Thyroid gland (tissue), 4 donors: ENCODE results near the gene SVIL. TPM values are rescaled to one million over a fixed set of nuclear protein-coding genes. Genes with fewer than 3 reads are reported as not detected.

Experiments
- DNase-seq, 2 donors: peaks; one replicate each; pipeline ENCODE4 v3.0.0-alpha.2; 2019
- H3K27ac ChIP-seq, 3 donors: fragments of 200-600 bp; sonication (generic); 1 replicate in 2 of 3; 2 replicates in 1 of 3; pipeline ENCODE4 v1.5.1; 2016 to 2019; ENCODE audit warnings: mild to moderate bottlenecking in 1 of 3, moderate library complexity in 1 of 3
- H3K27me3 ChIP-seq: fragments of 200-600 bp; sonication (generic); one replicate; pipeline ENCODE4 v1.5.1; 2019
- H3K36me3 ChIP-seq, 2 donors: fragments of 200-600 bp; sonication (generic); one replicate each; pipeline ENCODE4 v1.5.1; 2016 to 2019
- H3K4me1 ChIP-seq, 2 donors: fragments of 200-600 bp; sonication (generic); one replicate each; pipeline ENCODE4 v1.5.1; 2017 to 2019
- H3K4me3 ChIP-seq, 3 donors: fragments of 200-600 bp; sonication (generic); replicated peaks in 1 of 3; 1 replicate in 2 of 3; 2 replicates in 1 of 3; pipeline ENCODE4 v1.5.1; 2016; ENCODE audit warnings: mild to moderate bottlenecking in 1 of 3
- H3K9me3 ChIP-seq: fragments of 200-600 bp; sonication (generic); one replicate; pipeline ENCODE4 v1.5.1; 2017
- POLR2A ChIP-seq, 2 donors: fragments of 450-650 bp; IDR thresholded peaks; one replicate each; pipeline ENCODE4 v1.6.1; 2017; ENCODE audit warnings: antibody characterized with exemption in 2 of 2, mild to moderate bottlenecking in 2 of 2, moderate library complexity in 1 of 2
- WGBS, 2 donors: methylation state at CpG; one replicate each; pipeline ENCODE4 v1.1.5; 2017; 5-methylcytosine and 5-hydroxymethylcytosine counted together
- intact Hi-C: fragments of 100-400 bp; cut with DNase I; formaldehyde crosslinking; loops from one replicate; pipeline ENCODE4 v1.15.1; 2023
- total RNA-seq, 4 donors: library from RNA; depleted of rRNA; stranded (reverse); fragments of >200 nt; gene quantifications; one replicate each; pipeline ENCODE4 v1.2.3, GENCODE V29; 2016
- TF ChIP-seq, protein P1 (sequence below), 6 experiments: fragments of 200-600 bp in 3 of 6; fragments of 450-650 bp in 3 of 6; sonication (generic) in 3 of 6; IDR thresholded peaks; one replicate each; pipeline ENCODE4 v1.5.1; 2016 to 2019; ENCODE audit warnings: antibody characterized with exemption in 6 of 6, mild to moderate bottlenecking in 2 of 6, inconsistent platforms in 1 of 6, moderate library complexity in 1 of 6

SVIL gene
- total RNA-seq, 4 donors from 2014 or later: 59.9 to 211 (median 134) TPM

GRCh38 chr10:29636178-29636577 lies 1.4 kb upstream of the SVIL start:
- intact Hi-C loops: loop anchor here (10.0 kb wide), 1 partner anchor 99 kb away; no protein-coding TSS in a partner anchor
- Histone ChIP-seq H3K9me3 (no peaks in the 10 kb centered on the region), H3K36me3 (no peaks in the 10 kb centered on the region), H3K27ac (peak overlapping the region; percentile 78 to 91 (median 87)), H3K27me3 (no peaks in the 10 kb centered on the region), H3K4me1 (peaks cover 23 to 27% of the 10 kb centered on the region in 2 donors), H3K4me3 (no peak overlapping the region)
- DNase-seq: no peak
- no peak for TF ChIP-seq POLR2A (IDR thresholded peaks at IDR 0.05)
- TF ChIP-seq, protein P1, sequence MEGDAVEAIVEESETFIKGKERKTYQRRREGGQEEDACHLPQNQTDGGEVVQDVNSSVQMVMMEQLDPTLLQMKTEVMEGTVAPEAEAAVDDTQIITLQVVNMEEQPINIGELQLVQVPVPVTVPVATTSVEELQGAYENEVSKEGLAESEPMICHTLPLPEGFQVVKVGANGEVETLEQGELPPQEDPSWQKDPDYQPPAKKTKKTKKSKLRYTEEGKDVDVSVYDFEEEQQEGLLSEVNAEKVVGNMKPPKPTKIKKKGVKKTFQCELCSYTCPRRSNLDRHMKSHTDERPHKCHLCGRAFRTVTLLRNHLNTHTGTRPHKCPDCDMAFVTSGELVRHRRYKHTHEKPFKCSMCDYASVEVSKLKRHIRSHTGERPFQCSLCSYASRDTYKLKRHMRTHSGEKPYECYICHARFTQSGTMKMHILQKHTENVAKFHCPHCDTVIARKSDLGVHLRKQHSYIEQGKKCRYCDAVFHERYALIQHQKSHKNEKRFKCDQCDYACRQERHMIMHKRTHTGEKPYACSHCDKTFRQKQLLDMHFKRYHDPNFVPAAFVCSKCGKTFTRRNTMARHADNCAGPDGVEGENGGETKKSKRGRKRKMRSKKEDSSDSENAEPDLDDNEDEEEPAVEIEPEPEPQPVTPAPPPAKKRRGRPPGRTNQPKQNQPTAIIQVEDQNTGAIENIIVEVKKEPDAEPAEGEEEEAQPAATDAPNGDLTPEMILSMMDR (IDR thresholded peaks at IDR 0.05): no peak
- 63% methylated on average over 2 of the region's 2 CpGs for WGBS, 2 donors

DNA sequence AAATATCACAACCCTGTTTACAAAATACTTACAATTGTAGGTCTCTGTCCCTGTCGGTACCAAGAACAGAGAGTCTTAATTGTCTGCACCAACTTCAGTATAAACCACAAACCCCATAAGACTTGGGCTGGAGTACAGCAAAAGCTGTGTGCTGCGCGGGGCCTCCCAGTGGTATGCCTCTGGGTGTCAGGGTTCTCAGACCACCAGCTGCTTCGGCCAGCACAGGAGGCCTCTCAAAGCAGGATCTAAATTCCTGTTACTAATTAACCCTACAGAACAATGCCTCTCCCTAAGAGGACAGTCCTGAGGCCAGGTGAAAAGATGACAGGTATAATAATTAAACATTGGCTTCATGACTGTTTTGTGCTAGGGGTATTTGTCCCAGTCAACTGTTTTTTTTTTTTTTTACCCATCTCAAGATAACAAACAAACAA lies 957 bp upstream of the SVIL start:
- H3K9me3 ChIP-seq: no peaks in the 10 kb centered on the region
- intact Hi-C loops: loop anchor here (10.0 kb wide), 1 partner anchor 99 kb away; no protein-coding TSS in a partner anchor
- no peaks in the 10 kb centered on the region for H3K36me3 ChIP-seq
- H3K27me3 ChIP-seq: no peaks in the 10 kb centered on the region
- no peak for DNase-seq
- WGBS, 2 donors: 58 to 63% methylated on average over 4 of the region's 4 CpGs
- peak overlapping the region; percentile 78 to 91 (median 87) for H3K27ac ChIP-seq
- TF ChIP-seq POLR2A (IDR thresholded peaks at IDR 0.05): no peak
- TF ChIP-seq, protein P1 (IDR thresholded peaks at IDR 0.05): no peak
- peaks cover 23 to 28% of the 10 kb centered on the region in 2 donors for H3K4me1 ChIP-seq
- H3K4me3 ChIP-seq: no peak overlapping the region

DNA sequence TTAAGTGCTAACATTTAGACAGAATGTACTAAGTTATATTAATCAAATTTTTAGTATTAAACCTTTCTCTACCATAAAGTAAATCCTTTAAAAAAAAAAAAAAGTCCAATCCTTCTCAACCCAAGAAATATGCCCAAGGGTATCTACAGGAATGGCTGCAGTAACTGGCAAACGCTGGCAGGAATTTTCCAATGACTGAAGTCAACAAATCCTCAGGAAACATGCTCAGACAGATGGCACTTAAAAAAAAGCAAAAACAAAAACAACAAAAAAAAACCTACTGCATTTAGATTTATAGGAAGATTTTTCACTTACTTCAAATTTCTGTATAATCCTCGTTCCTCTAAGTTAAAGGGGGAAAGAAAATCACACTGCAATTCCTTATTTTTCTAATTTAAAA lies 666 bp downstream of the SVIL start:
- Histone ChIP-seq H3K27me3 (no peaks in the 10 kb centered on the region), H3K4me3 (no peak overlapping the region), H3K4me1 (peaks cover 27 to 39% of the 10 kb centered on the region in 2 donors), H3K36me3 (no peaks in the 10 kb centered on the region), H3K9me3 (no peaks in the 10 kb centered on the region), H3K27ac (peak overlapping the region; percentile 78 to 91 (median 87))
- no peak for DNase-seq
- intact Hi-C loops: loop anchor here (10.0 kb wide), 1 partner anchor 101 kb away; no protein-coding TSS in a partner anchor
- TF ChIP-seq, protein P1 (IDR thresholded peaks at IDR 0.05): no peak
- TF ChIP-seq POLR2A (IDR thresholded peaks at IDR 0.05): no peak
- WGBS, 2 donors: 59 to 68% methylated on average over 2 of the region's 2 CpGs

DNA sequence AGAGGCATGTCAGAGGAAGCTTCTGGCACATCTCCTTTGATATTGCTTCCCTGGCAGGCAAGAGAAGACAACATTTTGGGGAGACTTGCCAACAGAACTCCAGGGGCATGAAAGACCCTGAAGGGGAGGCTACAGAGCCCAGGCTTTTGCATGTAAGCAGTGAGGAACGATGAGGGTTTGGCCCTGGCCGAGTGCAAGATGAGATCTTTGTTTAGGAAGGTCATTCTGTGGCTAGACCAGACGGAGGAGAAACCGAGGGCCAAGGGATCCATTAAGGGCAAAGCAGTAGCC lies 3.8 kb downstream of the SVIL start:
- DNase-seq: no peak
- no peak overlapping the region for H3K4me3 ChIP-seq
- H3K36me3 ChIP-seq: no peaks in the 10 kb centered on the region
- no peak overlapping the region for H3K27ac ChIP-seq
- TF ChIP-seq, protein P1 (IDR thresholded peaks at IDR 0.05): no peak
- TF ChIP-seq POLR2A (IDR thresholded peaks at IDR 0.05): no peak
- WGBS, 2 donors: 98 to 100% methylated on average over 4 of the region's 4 CpGs
- H3K9me3 ChIP-seq: no peaks in the 10 kb centered on the region
- intact Hi-C loops: loop anchor here (10.0 kb wide), 1 partner anchor 104 kb away; no protein-coding TSS in a partner anchor
- peaks cover 38 to 42% of the 10 kb centered on the region in 2 donors for H3K4me1 ChIP-seq
- H3K27me3 ChIP-seq: no peaks in the 10 kb centered on the region

DNA sequence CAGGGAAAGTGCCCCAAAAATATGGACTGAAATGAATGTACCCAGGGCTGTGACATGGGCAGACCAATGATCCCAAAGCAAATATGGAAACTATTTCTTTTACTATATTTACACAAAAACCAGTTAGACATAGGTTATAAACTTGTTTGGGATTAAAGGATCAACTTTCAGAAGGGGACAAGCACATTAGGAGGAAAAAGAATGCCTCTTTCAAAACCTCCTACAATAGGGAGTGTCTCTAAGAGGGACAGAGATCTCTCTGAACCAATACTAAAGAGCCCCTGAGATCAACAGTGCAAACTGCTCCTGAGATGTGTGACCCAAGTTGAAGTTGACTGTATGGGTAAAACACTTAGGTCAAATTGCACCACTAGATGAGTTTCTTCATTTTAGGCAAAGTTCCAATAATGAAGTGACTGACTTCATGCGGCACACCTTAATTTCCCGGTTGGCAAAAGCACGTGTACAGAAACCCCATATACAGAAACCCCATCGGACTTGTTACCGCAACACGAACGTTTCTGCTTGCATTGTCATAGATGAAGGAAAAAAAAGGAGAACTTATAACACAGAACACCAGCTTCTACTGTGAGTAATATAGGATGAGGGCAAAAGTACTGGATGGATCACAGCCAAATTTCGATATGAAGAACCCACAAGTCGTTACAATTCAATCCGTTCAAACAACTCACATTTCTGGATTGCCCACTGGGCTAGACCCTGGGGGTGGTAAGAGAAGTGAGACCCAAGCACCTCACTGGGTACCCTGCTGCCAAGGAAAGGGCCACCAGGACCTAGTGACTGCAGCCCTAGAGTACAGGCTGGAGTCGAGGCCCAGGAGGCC lies 4.3 kb downstream of the SVIL start:
- no peak for DNase-seq
- Histone ChIP-seq H3K4me3 (no peak overlapping the region), H3K27me3 (no peaks in the 10 kb centered on the region), H3K36me3 (no peaks in the 10 kb centered on the region), H3K27ac (no peak overlapping the region), H3K4me1 (peaks cover 33 to 36% of the 10 kb centered on the region in 2 donors), H3K9me3 (no peaks in the 10 kb centered on the region)
- WGBS, 2 donors: 44 to 51% methylated on average over 10 to 11 of the region's 11 CpGs
- TF ChIP-seq, protein P1 (IDR thresholded peaks at IDR 0.05): no peak
- no peak for TF ChIP-seq POLR2A (IDR thresholded peaks at IDR 0.05)
- intact Hi-C loops: loop anchor here (10.0 kb wide), 1 partner anchor 104 kb away; no protein-coding TSS in a partner anchor
